ENCODE measurements around the gene AKAP8L.

GRCh38 chr19:15438124-15438496 is 19.3 kb upstream of the AKAP8L start:
- TF ChIP-seq EZH2 (IDR thresholded peaks at IDR 0.05; ENCODE audit: insufficient read depth, poor library complexity, severe bottlenecking) = no peak
- TF ChIP-seq EZH2phosphoT487 (IDR thresholded peaks at IDR 0.05; ENCODE audit: insufficient read depth, low read depth) = no peak
